ENCODE results near the gene KCNH1. TPM values are rescaled to one million over a fixed set of nuclear protein-coding genes. Genes with fewer than 3 reads are reported as not detected.

Gene KCNH1
- total and polyA plus RNA-seq, 5 experiments from 2014 or later: not detected

Other genes starting within 250 kb of the KCNH1 start
- gene RCOR3, start 125.2 kb upstream of the KCNH1 start, total RNA-seq: 10 to 100 TPM; 84.8 to 88.6 TPM
- gene RCOR3, start 125.2 kb upstream of the KCNH1 start, polyA plus RNA-seq: 10 to 100 TPM; 22.5 to 29.3 (median 24.7) TPM
- gene TRAF5, start 192.7 kb upstream of the KCNH1 start, total RNA-seq: 10 to 100 TPM; 72.4 to 74.3 TPM
- 10 to 100 TPM; 18.2 to 32.5 (median 18.5) TPM for gene TRAF5, start 192.7 kb upstream of the KCNH1 start, polyA plus RNA-seq